HCT116 (cell line): Measurements from ENCODE around the gene LSP1.

Experiments used
- CEBPB ChIP-seq: IDR thresholded peaks from 2 replicates; pipeline ENCODE4 v1.6.1; 2012; ENCODE audit warnings: low read depth
- EZH2 ChIP-seq: fragments of 200-600 bp; sonication (generic); IDR thresholded peaks from 2 replicates; pipeline ENCODE4 v1.6.1; 2017; ENCODE audit warnings: antibody characterized with exemption, mixed run types
- JUND ChIP-seq: IDR thresholded peaks from 2 replicates; pipeline ENCODE4 v1.6.1; 2012
- POLR2A ChIP-seq: IDR thresholded peaks from 2 replicates; pipeline ENCODE4 v1.7.0; 2011; ENCODE audit warnings: borderline replicate concordance; ENCODE audit not compliant: insufficient read depth, insufficient read length; ENCODE audit errors: extremely low read depth
- TF ChIP-seq, protein P1 (sequence below), 3 experiments: fragments of 200-600 bp in 1 of 3; sonication (generic) in 1 of 3; IDR thresholded peaks in 2 of 3; conservative IDR thresholded peaks in 1 of 3; 2 replicates each; pipeline ENCODE4 v1.5.1; 2012 to 2017; ENCODE audit warnings: low read depth in 2 of 3, low read length in 2 of 3, antibody characterized with exemption in 1 of 3, borderline replicate concordance in 1 of 3, control low read depth in 1 of 3, mild to moderate bottlenecking in 1 of 3, mixed read lengths in 1 of 3, mixed run types in 1 of 3, moderate library complexity in 1 of 3; ENCODE audit not compliant: insufficient read depth in 1 of 3
- TF ChIP-seq, protein P2 (sequence below): IDR thresholded peaks from 2 replicates; pipeline ENCODE4 v1.6.1; 2011; ENCODE audit warnings: mild to moderate bottlenecking, low read length, moderate library complexity; ENCODE audit not compliant: insufficient replicate concordance; ENCODE audit errors: extremely low read depth

DNA sequence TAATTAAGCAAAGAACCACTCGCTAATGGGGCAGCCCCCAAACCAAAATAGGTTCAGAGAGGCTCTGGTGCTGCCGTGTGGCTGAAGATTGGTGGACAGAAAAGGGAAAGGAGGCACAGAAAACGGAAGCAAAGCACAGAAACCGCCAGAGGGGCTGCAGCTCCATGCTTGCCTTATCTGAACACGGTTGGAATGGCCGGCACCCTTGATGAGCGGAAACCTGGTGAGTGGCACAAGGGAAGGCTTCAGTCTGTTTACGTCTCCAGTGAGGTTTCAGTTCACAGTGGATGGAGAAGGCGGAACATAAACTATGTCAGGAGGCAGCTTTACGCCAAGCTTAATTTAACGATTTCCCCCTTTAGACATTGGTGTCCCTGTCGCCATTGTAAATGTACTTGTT lies 44.0 kb downstream of the LSP1 start:
- TF ChIP-seq, protein P1, sequence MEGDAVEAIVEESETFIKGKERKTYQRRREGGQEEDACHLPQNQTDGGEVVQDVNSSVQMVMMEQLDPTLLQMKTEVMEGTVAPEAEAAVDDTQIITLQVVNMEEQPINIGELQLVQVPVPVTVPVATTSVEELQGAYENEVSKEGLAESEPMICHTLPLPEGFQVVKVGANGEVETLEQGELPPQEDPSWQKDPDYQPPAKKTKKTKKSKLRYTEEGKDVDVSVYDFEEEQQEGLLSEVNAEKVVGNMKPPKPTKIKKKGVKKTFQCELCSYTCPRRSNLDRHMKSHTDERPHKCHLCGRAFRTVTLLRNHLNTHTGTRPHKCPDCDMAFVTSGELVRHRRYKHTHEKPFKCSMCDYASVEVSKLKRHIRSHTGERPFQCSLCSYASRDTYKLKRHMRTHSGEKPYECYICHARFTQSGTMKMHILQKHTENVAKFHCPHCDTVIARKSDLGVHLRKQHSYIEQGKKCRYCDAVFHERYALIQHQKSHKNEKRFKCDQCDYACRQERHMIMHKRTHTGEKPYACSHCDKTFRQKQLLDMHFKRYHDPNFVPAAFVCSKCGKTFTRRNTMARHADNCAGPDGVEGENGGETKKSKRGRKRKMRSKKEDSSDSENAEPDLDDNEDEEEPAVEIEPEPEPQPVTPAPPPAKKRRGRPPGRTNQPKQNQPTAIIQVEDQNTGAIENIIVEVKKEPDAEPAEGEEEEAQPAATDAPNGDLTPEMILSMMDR (IDR thresholded peaks at IDR 0.05 in 2 of 3, conservative IDR thresholded peaks at IDR 0.05 in 1 of 3; ENCODE audit: borderline replicate concordance in 1 of 3, insufficient read depth in 1 of 3, low read depth in 2 of 3, low read length in 2 of 3): no peak
- no peak for TF ChIP-seq EZH2
- TF ChIP-seq JUND: no peak
- TF ChIP-seq, protein P2, sequence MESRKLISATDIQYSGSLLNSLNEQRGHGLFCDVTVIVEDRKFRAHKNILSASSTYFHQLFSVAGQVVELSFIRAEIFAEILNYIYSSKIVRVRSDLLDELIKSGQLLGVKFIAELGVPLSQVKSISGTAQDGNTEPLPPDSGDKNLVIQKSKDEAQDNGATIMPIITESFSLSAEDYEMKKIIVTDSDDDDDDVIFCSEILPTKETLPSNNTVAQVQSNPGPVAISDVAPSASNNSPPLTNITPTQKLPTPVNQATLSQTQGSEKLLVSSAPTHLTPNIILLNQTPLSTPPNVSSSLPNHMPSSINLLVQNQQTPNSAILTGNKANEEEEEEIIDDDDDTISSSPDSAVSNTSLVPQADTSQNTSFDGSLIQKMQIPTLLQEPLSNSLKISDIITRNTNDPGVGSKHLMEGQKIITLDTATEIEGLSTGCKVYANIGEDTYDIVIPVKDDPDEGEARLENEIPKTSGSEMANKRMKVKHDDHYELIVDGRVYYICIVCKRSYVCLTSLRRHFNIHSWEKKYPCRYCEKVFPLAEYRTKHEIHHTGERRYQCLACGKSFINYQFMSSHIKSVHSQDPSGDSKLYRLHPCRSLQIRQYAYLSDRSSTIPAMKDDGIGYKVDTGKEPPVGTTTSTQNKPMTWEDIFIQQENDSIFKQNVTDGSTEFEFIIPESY: no peak
- TF ChIP-seq CEBPB: no peak
- TF ChIP-seq POLR2A: no peak
